ENCODE results near the gene GPC3. TPM values are rescaled to one million over a fixed set of nuclear protein-coding genes. Genes with fewer than 3 reads are reported as not detected.

Gene GPC3
- total and polyA plus RNA-seq, 5 donors: 6.7 to 15.5 (median 7.5) TPM

GRCh38 chrX:133983974-133984845, 1.2 kb downstream of the GPC3 start:
- no peak overlapping the region for H3K4me3 ChIP-seq (ENCODE audit: low read length)
- 17% methylated on average over 40 of the region's 40 CpGs for whole genome bisulfite sequencing
- ATAC-seq (no peak), DNase-seq (peak in 2 of 3 donors; percentile 54 to 59)
- intact Hi-C loops (cut with DNase I): no loop called here
- no peaks in the 10 kb centered on the region for H3K27me3 ChIP-seq (ENCODE audit: control insufficient read depth, insufficient read depth)
- no peaks in the 10 kb centered on the region for H3K4me1 ChIP-seq (ENCODE audit: control insufficient read depth, insufficient read depth, low read length)
- no peak overlapping the region for H3K27ac ChIP-seq (ENCODE audit: low read length)
- H3K9me3 ChIP-seq (ENCODE audit: control insufficient read depth, low read length): no peaks in the 10 kb centered on the region

GRCh38 chrX:133983256-133983973, 2.0 kb downstream of the GPC3 start:
- intact Hi-C loops (cut with DNase I): no loop called here
- ATAC-seq (no peak), DNase-seq (no peak)
- H3K4me1 ChIP-seq (ENCODE audit: control insufficient read depth, insufficient read depth, low read length): no peaks in the 10 kb centered on the region
- H3K4me3 ChIP-seq (ENCODE audit: low read length): no peak overlapping the region
- H3K27me3 ChIP-seq (ENCODE audit: control insufficient read depth, insufficient read depth): no peaks in the 10 kb centered on the region
- H3K9me3 ChIP-seq (ENCODE audit: control insufficient read depth, low read length): no peaks in the 10 kb centered on the region
- WGBS: 68% methylated on average over 8 of the region's 8 CpGs
- H3K27ac ChIP-seq (ENCODE audit: low read length): no peak overlapping the region

GRCh38 chrX:133981924-133982323, 3.5 kb downstream of the GPC3 start:
- H3K27me3 ChIP-seq (ENCODE audit: control insufficient read depth, insufficient read depth): no peaks in the 10 kb centered on the region
- H3K4me1 ChIP-seq (ENCODE audit: control insufficient read depth, insufficient read depth, low read length): no peaks in the 10 kb centered on the region
- 44% methylated on average over 3 of the region's 3 CpGs for WGBS
- H3K4me3 ChIP-seq (ENCODE audit: low read length): no peak overlapping the region
- intact Hi-C loops (cut with DNase I): no loop called here
- no peak overlapping the region for H3K27ac ChIP-seq (ENCODE audit: low read length)
- ATAC-seq (no peak), DNase-seq (no peak)
- H3K9me3 ChIP-seq (ENCODE audit: control insufficient read depth, low read length): no peaks in the 10 kb centered on the region

- Histone ChIP-seq H3K4me3 (ENCODE audit: low read length) (no peak overlapping the region), H3K27me3 (ENCODE audit: control insufficient read depth, insufficient read depth) (no peaks in the 10 kb centered on the region), H3K4me1 (ENCODE audit: control insufficient read depth, insufficient read depth, low read length) (no peaks in the 10 kb centered on the region), H3K27ac (ENCODE audit: low read length) (no peak overlapping the region), H3K9me3 (ENCODE audit: control insufficient read depth, low read length) (no peaks in the 10 kb centered on the region)
- no peak for DNase-seq
- intact Hi-C loops (cut with DNase I): no loop called here
- ATAC-seq: no peak
- WGBS: 82% methylated on average over 5 of the region's 5 CpGs
Observed at GRCh38 chrX:133980832-133981588, 4.4 kb downstream of the GPC3 start.

- no peak for DNase-seq
- intact Hi-C loops (cut with DNase I): no loop called here
- ATAC-seq: no peak
- no peak overlapping the region for H3K27ac ChIP-seq (ENCODE audit: low read length)
- no peaks in the 10 kb centered on the region for H3K9me3 ChIP-seq (ENCODE audit: control insufficient read depth, low read length)
- no peak overlapping the region for H3K4me3 ChIP-seq (ENCODE audit: low read length)
- WGBS: 64% methylated on average over 2 of the region's 2 CpGs
- H3K27me3 ChIP-seq (ENCODE audit: control insufficient read depth, insufficient read depth): no peaks in the 10 kb centered on the region
- no peaks in the 10 kb centered on the region for H3K4me1 ChIP-seq (ENCODE audit: control insufficient read depth, insufficient read depth, low read length)
Observed at GRCh38 chrX:133980406-133980805, 5.0 kb downstream of the GPC3 start.

- Histone ChIP-seq H3K27me3 (ENCODE audit: control insufficient read depth, insufficient read depth) (no peaks in the 10 kb centered on the region), H3K27ac (ENCODE audit: low read length) (no peak overlapping the region), H3K4me1 (ENCODE audit: control insufficient read depth, insufficient read depth, low read length) (no peaks in the 10 kb centered on the region), H3K4me3 (ENCODE audit: low read length) (no peak overlapping the region), H3K9me3 (ENCODE audit: control insufficient read depth, low read length) (no peaks in the 10 kb centered on the region)
- intact Hi-C loops (cut with DNase I): no loop called here
- 72% methylated on average over 3 of the region's 3 CpGs for WGBS
- DNase-seq (no peak), ATAC-seq (no peak)
Observed at GRCh38 chrX:133979641-133980230, 5.7 kb downstream of the GPC3 start.

- WGBS: 85% methylated on average over 4 of the region's 4 CpGs
- Histone ChIP-seq H3K9me3 (ENCODE audit: control insufficient read depth, low read length) (no peaks in the 10 kb centered on the region), H3K27me3 (ENCODE audit: control insufficient read depth, insufficient read depth) (no peaks in the 10 kb centered on the region), H3K4me3 (ENCODE audit: low read length) (no peak overlapping the region), H3K4me1 (ENCODE audit: control insufficient read depth, insufficient read depth, low read length) (no peaks in the 10 kb centered on the region), H3K27ac (ENCODE audit: low read length) (no peak overlapping the region)
- DNase-seq: no peak
- no peak for ATAC-seq
- intact Hi-C loops (cut with DNase I): no loop called here
Observed at GRCh38 chrX:133973704-133974103, 11.7 kb downstream of the GPC3 start.

- Histone ChIP-seq H3K27me3 (ENCODE audit: control insufficient read depth, insufficient read depth) (no peaks in the 10 kb centered on the region), H3K4me1 (ENCODE audit: control insufficient read depth, insufficient read depth, low read length) (no peaks in the 10 kb centered on the region), H3K4me3 (ENCODE audit: low read length) (no peak overlapping the region), H3K27ac (ENCODE audit: low read length) (no peak overlapping the region), H3K9me3 (ENCODE audit: control insufficient read depth, low read length) (no peaks in the 10 kb centered on the region)
- intact Hi-C loops (cut with DNase I): no loop called here
- WGBS: 83% methylated on average over 4 of the region's 4 CpGs
- no peak for ATAC-seq
- no peak for DNase-seq
Observed at GRCh38 chrX:133972916-133973315, 12.5 kb downstream of the GPC3 start.

GRCh38 chrX:133971586-133971985, 13.8 kb downstream of the GPC3 start:
- intact Hi-C loops (cut with DNase I): no loop called here
- DNase-seq: no peak
- Histone ChIP-seq H3K27ac (ENCODE audit: low read length) (no peak overlapping the region), H3K9me3 (ENCODE audit: control insufficient read depth, low read length) (no peaks in the 10 kb centered on the region), H3K4me3 (ENCODE audit: low read length) (no peak overlapping the region), H3K4me1 (ENCODE audit: control insufficient read depth, insufficient read depth, low read length) (no peaks in the 10 kb centered on the region), H3K27me3 (ENCODE audit: control insufficient read depth, insufficient read depth) (no peaks in the 10 kb centered on the region)
- ATAC-seq: no peak
- WGBS: 90% methylated on average over 3 of the region's 3 CpGs

GRCh38 chrX:133970076-133970475, 15.3 kb downstream of the GPC3 start:
- DNase-seq: no peak
- WGBS: 45% methylated on average over 5 of the region's 5 CpGs
- Histone ChIP-seq H3K4me1 (ENCODE audit: control insufficient read depth, insufficient read depth, low read length) (no peaks in the 10 kb centered on the region), H3K27ac (ENCODE audit: low read length) (no peak overlapping the region), H3K27me3 (ENCODE audit: control insufficient read depth, insufficient read depth) (no peaks in the 10 kb centered on the region), H3K4me3 (ENCODE audit: low read length) (no peak overlapping the region), H3K9me3 (ENCODE audit: control insufficient read depth, low read length) (no peaks in the 10 kb centered on the region)
- no peak for ATAC-seq
- intact Hi-C loops (cut with DNase I): no loop called here
